DOHH2 (cell line): Measurements from ENCODE around the gene BEND5.

Source experiments
- H3F3A ChIP-seq: fragments of 200-600 bp; sonication (generic), shearing (Covaris generic); 2 replicates; pipeline ENCODE4 v1.6.0; 2016; ENCODE audit warnings: antibody characterized with exemption, mild to moderate bottlenecking; ENCODE audit not compliant: control insufficient read depth, insufficient read depth
- H3K27ac ChIP-seq: fragments of 200-600 bp; sonication (generic); 2 replicates; pipeline ENCODE4 v1.5.1; 2014; ENCODE audit warnings: low read depth, mild to moderate bottlenecking, low read length, moderate library complexity
- H3K27me3 ChIP-seq: fragments of 200-600 bp; sonication (generic); 2 replicates; pipeline ENCODE4 v1.6.1; 2014; ENCODE audit warnings: mild to moderate bottlenecking, low read length, mixed read lengths; ENCODE audit not compliant: control insufficient read depth
- H3K36me3 ChIP-seq: fragments of 200-600 bp; sonication (generic); 2 replicates; pipeline ENCODE4 v1.6.1; 2014; ENCODE audit warnings: mild to moderate bottlenecking, low read length, moderate library complexity, mixed read lengths; ENCODE audit not compliant: control insufficient read depth
- H3K4me1 ChIP-seq: fragments of 200-600 bp; sonication (generic); 2 replicates; pipeline ENCODE4 v1.6.1; 2014; ENCODE audit warnings: mild to moderate bottlenecking, low read length, mixed read lengths; ENCODE audit not compliant: control insufficient read depth
- H3K4me2 ChIP-seq: fragments of 200-600 bp; sonication (generic); 2 replicates; pipeline ENCODE4 v1.6.0; 2014; ENCODE audit warnings: mild to moderate bottlenecking, low read length, moderate library complexity
- H3K4me3 ChIP-seq: fragments of 200-600 bp; sonication (generic); 2 replicates; pipeline ENCODE4 v1.5.1; 2014; ENCODE audit warnings: mild to moderate bottlenecking, low read length, mixed read lengths
- H3K79me2 ChIP-seq: fragments of 200-600 bp; sonication (generic); 2 replicates; pipeline ENCODE4 v1.6.1; 2014; ENCODE audit warnings: mild to moderate bottlenecking, low read length, mixed read lengths; ENCODE audit not compliant: control insufficient read depth
- H3K9me2 ChIP-seq: fragments of 200-600 bp; sonication (generic); replicated peaks from 2 replicates; pipeline ENCODE4 v1.6.1; 2014; ENCODE audit warnings: mild to moderate bottlenecking, low read length, mixed read lengths; ENCODE audit not compliant: control insufficient read depth
- H3K9me3 ChIP-seq: fragments of 200-600 bp; sonication (generic); 2 replicates; pipeline ENCODE4 v1.6.1; 2014; ENCODE audit warnings: antibody characterized with exemption, low read length, mixed read lengths; ENCODE audit not compliant: control insufficient read depth, insufficient read depth
- H4K20me1 ChIP-seq: fragments of 200-600 bp; sonication (generic); 2 replicates; pipeline ENCODE4 v1.6.0; 2014; ENCODE audit warnings: low read depth, mild to moderate bottlenecking, antibody characterized with exemption, low read length, moderate library complexity; ENCODE audit not compliant: control insufficient read depth, insufficient read depth
- CTCF ChIP-seq: fragments of 200-600 bp; sonication (generic); IDR thresholded peaks from one replicate; pipeline ENCODE4 v1.5.1; 2014; ENCODE audit warnings: antibody characterized with exemption, mild to moderate bottlenecking, low read depth, low read length; ENCODE audit not compliant: poor library complexity, severe bottlenecking
- EZH2phosphoT487 ChIP-seq: fragments of 200-600 bp; sonication (generic); IDR thresholded peaks from 2 replicates; pipeline ENCODE4 v1.6.1; 2017; ENCODE audit warnings: borderline replicate concordance, mild to moderate bottlenecking, antibody characterized with exemption, low read length, moderate library complexity, mixed read lengths

BEND5 gene

GRCh38 chr1:48753293-48753692 is 23.4 kb downstream of the BEND5 start:
- Histone ChIP-seq H3K4me2 (no peak overlapping the region), H3K9me3 (no peaks in the 10 kb centered on the region), H3K27me3 (no peaks in the 10 kb centered on the region), H3K4me1 (peaks cover 8% of the 10 kb centered on the region), H3K36me3 (no peaks in the 10 kb centered on the region), H4K20me1 (no peaks in the 10 kb centered on the region), H3K79me2 (no peaks in the 10 kb centered on the region), H3K27ac (no peak overlapping the region), H3F3A (no peaks in the 10 kb centered on the region), H3K9me2 (no peaks in the 10 kb centered on the region), H3K4me3 (no peak overlapping the region)
- TF ChIP-seq EZH2phosphoT487 (no peak), CTCF (no peak)

- Histone ChIP-seq H3K27ac (no peak overlapping the region), H3F3A (no peaks in the 10 kb centered on the region), H3K4me2 (no peak overlapping the region), H4K20me1 (no peaks in the 10 kb centered on the region), H3K4me3 (no peak overlapping the region), H3K9me2 (no peaks in the 10 kb centered on the region), H3K27me3 (no peaks in the 10 kb centered on the region), H3K9me3 (no peaks in the 10 kb centered on the region), H3K79me2 (no peaks in the 10 kb centered on the region), H3K4me1 (peaks cover 8% of the 10 kb centered on the region), H3K36me3 (no peaks in the 10 kb centered on the region)
- no peak for TF ChIP-seq CTCF
- no peak for TF ChIP-seq EZH2phosphoT487
Observed at GRCh38 chr1:48750109-48750508, 26.6 kb downstream of the BEND5 start.

- H4K20me1 ChIP-seq: no peaks in the 10 kb centered on the region
- no peaks in the 10 kb centered on the region for H3K27me3 ChIP-seq
- H3F3A ChIP-seq: no peaks in the 10 kb centered on the region
- no peaks in the 10 kb centered on the region for H3K79me2 ChIP-seq
- H3K4me2 ChIP-seq: no peak overlapping the region
- no peak overlapping the region for H3K4me3 ChIP-seq
- no peaks in the 10 kb centered on the region for H3K9me3 ChIP-seq
- TF ChIP-seq EZH2phosphoT487 (no peak), CTCF (no peak)
- H3K36me3 ChIP-seq: no peaks in the 10 kb centered on the region
- H3K27ac ChIP-seq: no peak overlapping the region
- H3K4me1 ChIP-seq: peaks cover 8% of the 10 kb centered on the region
- no peaks in the 10 kb centered on the region for H3K9me2 ChIP-seq
Observed at GRCh38 chr1:48749068-48749467, 27.6 kb downstream of the BEND5 start.

- H3K9me2 ChIP-seq: no peaks in the 10 kb centered on the region
- H3K27ac ChIP-seq: no peak overlapping the region
- TF ChIP-seq EZH2phosphoT487: no peak
- H3K79me2 ChIP-seq: no peaks in the 10 kb centered on the region
- H3K4me3 ChIP-seq: no peak overlapping the region
- no peaks in the 10 kb centered on the region for H3K9me3 ChIP-seq
- no peak overlapping the region for H3K4me2 ChIP-seq
- peaks cover 8% of the 10 kb centered on the region for H3K4me1 ChIP-seq
- H3K36me3 ChIP-seq: no peaks in the 10 kb centered on the region
- H4K20me1 ChIP-seq: no peaks in the 10 kb centered on the region
- H3F3A ChIP-seq: no peaks in the 10 kb centered on the region
- no peaks in the 10 kb centered on the region for H3K27me3 ChIP-seq
Observed at GRCh38 chr1:48746906-48747305, 29.8 kb downstream of the BEND5 start.
